Activated naive CD4-positive, alpha-beta T cell treated with Interleukin-2 at 50 U/mL for 16 hours (primary cell): Measurements from ENCODE around the gene ENO2.

Source experiments
- DNase-seq: peaks from one replicate; pipeline ENCODE4 v3.0.0-alpha.2; 2020

Gene ENO2

DNA sequence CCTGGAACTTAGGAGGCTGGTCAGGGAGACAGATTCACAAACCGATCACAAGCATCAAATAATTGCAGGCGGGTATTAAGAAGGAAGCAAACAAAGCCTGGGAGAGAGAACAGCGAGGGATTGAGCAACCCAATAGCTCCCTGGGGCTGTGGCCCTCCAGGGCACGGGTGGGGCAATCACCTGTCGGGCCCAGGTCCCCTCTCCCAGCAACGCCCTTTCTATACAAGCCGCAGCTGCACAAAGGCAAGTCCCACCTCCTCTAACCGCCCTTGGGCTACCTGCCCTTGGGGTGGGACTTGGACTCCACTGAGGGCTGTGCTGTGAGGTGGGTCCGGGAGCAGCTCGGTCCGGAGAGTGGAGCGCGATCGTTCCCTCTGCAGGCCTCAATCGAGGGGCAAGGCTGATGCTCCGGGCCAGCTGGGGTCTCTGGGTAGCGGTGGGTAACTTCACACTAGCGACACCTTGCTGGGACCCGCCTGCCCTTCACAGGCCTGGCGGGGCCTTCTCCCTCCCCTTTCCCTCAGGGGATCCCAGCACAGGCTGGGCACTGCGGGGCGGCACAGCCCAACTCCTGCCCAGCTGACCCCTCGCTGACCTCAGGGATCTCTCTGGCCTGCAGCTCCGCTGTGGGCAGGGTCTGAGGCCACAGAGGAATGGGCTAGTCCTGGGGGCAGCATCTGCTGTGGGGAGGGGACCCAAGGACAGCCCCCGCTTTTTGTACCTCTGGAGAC, 48.1 kb downstream of the ENO2 start:
- DNase-seq: no peak

DNA sequence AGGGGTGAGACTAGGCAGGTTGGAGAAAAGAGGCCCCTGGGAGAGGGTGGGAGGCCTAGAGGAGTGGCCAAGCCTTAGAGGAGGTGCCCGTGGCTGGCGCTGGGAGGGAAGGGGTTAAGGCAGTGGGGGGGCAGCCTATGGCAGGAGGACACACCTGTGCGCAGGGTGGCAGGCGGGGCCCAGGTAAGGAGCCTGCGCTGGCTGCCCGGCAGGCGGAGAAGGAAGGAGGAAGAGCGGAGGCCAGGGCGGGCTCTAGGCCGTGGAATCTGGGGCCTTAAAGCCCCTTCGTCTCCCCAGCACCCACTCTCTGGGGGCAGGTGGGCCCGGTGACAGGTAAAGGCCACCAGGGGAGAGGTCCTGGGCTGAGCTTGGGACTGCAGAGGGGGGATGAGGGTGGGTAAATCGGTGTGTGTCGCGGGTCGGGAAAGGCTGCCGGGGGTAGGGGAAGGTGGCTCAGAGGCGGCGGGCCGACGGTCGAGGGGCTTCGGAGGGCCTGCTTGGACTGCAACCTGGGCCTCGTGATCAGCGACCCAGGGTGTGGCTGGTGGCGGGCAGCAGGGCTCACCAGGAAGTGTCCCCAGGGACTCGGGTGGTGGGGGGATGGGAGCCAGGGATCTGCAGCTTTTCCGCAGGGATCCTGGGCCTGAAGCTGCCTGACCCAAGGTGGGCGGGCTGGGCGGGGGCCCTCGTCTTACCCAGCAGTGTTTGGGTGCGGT, 48.8 kb downstream of the ENO2 start:
- no peak for DNase-seq

DNA sequence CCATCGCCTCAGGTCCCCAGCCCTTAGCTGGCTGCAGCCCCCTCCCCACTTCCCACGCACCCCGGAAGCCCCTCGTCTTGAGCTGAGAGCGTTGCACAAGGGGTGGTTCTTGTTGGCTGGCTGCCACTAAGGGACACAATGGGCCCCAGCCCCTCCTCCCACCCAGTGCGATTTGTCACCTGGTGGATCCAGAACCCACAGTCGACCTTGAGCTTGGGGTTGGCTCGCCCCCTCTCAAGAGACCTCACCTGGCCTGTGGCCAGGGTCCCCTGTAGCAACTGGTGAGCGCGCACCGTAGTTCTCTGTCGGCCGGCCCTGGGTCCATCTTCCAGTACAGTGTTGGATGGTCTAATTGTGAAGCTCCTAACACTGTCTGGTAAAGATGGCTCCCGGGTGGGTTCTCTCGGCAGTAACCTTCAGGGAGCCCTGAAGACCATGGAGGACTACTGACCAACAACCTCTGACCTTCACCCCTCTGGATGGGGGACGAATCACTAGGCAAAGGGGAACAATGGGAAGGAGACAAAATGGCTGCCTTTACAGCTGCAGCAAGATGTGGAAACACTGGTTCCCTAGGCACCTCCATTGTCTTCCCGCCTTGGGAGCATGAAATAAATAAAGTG, 49.5 kb downstream of the ENO2 start:
- DNase-seq: no peak

DNA sequence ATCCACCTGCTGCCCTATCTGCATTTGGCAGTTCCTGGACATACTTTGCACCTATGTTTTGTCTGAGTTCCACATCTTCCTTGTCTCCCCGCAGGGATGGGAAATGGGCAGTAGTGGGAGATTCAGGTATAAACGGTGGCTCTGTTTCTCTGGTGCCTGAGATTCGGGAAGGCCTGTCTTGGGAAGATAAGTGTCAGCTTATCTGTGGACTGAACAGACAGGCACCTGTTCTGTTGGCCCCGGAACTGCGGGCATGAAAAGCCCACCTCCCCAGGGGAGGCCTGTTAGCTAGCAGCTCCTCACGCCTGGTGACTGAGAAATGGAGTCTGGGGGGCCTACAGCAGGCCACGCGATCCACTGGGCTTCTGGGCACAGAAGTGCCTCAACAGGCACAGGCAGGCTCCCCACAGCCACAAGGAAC, 50.2 kb downstream of the ENO2 start:
- DNase-seq: no peak

DNA sequence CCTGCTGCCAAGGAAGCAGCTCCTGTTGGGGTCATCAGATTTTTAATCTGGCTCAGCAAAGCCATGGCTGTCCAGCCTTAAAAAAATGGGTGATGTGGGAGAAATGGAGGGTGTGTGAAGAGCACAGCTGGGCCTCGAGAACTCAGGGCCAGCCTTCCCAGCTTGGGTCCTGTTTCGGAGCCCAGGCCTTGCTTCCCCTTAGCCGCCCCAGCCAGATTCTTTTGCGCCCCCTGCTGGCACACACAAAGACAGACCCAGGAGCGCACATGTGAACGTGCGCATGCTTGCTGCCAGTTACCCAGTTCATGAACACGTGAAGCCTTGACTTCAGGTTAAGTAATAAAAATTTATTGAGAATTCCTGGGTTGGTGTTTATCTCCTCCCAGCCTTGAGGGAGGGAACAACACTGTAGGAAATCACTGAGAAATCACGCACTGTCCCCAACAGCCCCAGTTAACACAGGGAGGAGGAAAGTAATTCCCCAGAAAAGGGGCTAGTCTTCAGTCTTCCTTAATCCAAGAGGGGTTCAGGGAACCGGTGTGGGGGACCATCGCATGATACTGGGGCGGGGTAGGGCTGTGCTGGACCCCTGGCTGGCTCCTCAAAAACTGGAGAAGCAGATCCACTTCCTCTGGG, 50.8 kb downstream of the ENO2 start:
- DNase-seq: peak; percentile 88

DNA sequence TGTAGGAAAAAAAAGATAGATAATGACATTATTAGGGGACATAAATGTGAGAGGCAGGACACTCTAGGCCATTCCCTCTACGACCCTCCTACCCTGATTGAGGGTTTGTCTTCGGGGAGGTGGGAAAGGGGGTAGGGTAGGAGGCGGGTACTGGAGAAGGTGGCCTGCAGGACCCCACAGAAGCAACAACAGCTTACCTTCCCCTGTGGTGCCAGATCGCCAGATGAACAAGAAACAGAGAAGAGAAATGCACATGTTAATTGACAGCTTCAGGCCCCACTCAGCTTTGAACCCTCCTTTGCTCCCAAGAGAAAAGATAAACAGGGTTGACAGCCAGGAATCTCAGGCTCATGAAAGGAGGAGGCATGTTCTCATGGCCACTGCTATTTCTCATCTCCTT, 51.3 kb downstream of the ENO2 start:
- DNase-seq: no peak

DNA sequence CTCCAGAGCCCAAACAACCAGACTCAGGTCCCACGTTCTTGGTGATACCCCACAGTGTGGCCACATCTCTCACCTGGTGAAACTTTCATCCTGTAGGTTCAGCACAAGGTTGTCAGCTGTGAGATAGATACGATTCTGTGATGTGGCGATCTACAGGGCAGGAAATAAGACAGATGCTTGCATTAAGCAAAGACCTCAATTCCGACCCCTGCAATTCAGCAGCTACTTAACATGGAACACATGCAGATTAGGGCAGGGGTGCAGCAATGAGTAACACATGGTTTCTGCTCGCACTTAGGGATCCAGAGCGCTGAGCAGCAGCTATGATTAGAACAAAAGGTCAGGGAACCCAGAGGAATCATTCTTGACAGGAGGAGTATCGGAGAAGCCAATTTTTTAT, 52.0 kb downstream of the ENO2 start:
- DNase-seq: no peak

DNA sequence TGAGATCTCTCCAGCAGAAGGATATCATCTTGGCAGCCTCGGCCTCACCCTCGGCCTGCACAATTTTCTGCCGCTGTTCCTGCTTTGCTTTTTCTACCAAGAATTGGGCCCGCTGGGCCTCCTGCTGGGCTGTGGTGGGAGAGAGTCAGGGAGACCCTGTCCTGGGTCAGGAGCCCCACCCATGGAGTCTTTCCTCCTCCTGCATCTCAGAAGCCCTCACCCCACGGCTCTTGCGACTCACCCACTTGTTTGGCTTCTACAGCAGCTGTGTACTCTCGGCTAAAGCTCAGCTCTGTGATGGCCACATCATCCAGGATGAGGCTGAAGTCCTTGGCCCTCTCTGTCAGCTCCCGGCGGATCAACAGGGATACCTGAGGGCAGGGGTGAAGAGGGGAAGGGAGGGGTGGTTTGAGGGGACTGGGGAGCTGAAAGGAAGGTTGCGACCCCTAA, 53.3 kb downstream of the ENO2 start:
- DNase-seq: no peak

DNA sequence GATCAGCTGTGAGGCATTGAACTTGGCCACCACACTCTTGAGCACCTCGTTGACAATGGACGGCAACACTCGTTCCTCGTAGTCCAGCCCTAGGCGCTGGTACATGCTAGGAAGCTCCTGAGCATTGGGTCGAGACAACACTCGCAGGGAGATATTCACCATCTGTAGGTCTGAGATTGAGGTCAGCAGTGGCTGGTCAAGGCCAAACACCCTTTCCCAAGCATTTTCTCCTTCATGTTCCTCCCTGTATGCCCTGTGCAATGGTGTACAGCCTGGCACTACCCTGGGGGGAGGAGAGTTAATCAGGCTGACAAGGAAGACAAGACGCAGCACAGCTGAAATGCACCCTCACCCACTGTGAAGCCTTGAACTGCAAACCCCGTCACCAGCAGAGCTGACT, 54.0 kb downstream of the ENO2 start:
- no peak for DNase-seq

DNA sequence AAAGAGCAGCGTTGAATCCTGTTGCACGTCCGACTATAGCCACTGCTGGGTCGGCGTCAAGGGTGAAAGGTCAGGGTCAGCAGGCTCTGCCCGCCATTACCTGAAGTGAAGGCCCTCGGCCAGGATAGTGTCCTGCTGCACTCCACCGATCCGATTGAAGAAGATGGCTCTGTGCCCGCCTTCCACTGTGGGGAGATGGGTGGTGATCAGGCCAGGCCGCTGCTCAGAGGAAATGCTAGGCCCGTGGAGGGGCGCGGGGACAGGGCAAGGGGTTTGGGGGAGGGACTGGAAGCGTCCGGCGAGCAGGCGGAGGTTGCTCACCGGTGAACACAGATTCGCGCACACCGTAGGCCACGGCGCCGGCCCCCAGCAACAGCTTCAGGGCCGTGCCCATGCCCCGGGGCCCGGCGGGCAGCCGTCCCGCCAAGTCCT, 55.7 kb downstream of the ENO2 start:
- no peak for DNase-seq
